Right lobe of liver (tissue), 4 donors: ENCODE data around the gene MTAP.

ENCODE experiments used
- CTCF ChIP-seq, 4 donors: fragments of 200-600 bp in 3 of 4; fragments of 450-650 bp in 1 of 4; IDR thresholded peaks; one replicate each; pipeline versions ENCODE4 v1.5.1 to v1.8.0; 2016 to 2022; ENCODE audit warnings: antibody characterized with exemption in 4 of 4, mild to moderate bottlenecking in 2 of 4
- POLR2A ChIP-seq: fragments of 450-650 bp; IDR thresholded peaks from one replicate; pipeline ENCODE4 v1.6.1; 2017; ENCODE audit warnings: antibody characterized with exemption, mild to moderate bottlenecking
- donor health status: DM: no; HTN: no; CAD: no.
- donor health status: DM: no; HTN: no; CAD: no.
- donor health status: DM: no; HTN: yes; CAD: no.

GRCh38 chr9:21906213-21906612 lies 103.8 kb downstream of the MTAP start:
- TF ChIP-seq CTCF (IDR thresholded peaks at IDR 0.05) = no peak
- TF ChIP-seq POLR2A = no peak
